GM19324 (cell line): Measurements from ENCODE around the gene PODXL.

Experiments
- ATAC-seq: cut with Tn5 transposase; IDR thresholded peaks from one replicate; pipeline ENCODE4 v1.9.1; 2021; ENCODE audit warnings: mild to moderate bottlenecking, moderate library complexity; ENCODE audit not compliant: unreplicated experiment, low FRiP score

Gene PODXL

DNA sequence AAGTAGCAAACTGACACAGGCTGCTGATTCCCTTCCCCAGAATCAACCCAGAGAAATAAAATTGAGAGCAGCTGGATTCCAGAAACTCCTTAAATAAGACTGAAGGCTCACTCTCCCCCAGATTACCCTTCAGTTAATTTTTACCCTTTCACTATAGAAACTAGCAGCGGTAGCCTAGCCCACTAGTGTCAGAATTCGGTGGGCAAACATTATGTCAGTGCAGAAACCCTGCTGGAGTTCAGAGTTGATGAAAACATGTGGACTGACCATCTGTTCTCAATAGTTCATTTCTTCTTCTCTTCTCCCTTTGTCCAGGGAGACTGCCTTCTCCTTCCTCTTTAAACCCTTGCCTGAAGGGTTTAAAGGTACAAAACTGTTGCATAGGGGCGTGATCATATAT is 100.1 kb downstream of the PODXL start:
- no peak for ATAC-seq

DNA sequence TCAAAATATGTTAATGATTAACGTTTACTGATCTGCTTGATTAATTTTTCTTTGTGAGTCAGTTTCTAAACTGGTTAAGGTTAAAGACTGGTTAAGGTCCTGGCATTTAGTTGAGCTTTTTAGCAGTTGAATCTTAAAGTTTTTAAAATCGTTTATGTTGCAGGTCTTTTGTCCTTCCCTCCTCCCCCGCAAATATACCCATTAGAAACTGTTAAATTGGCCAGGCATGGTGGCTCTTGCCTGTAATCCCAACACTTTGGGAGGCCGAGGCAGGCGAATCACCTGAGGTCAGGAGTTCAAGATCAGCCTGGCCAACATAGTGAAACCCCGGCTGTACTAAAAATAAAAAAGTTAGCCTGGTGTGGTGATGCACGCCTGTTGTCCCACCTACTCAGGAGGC is 100.9 kb downstream of the PODXL start:
- no peak for ATAC-seq

DNA sequence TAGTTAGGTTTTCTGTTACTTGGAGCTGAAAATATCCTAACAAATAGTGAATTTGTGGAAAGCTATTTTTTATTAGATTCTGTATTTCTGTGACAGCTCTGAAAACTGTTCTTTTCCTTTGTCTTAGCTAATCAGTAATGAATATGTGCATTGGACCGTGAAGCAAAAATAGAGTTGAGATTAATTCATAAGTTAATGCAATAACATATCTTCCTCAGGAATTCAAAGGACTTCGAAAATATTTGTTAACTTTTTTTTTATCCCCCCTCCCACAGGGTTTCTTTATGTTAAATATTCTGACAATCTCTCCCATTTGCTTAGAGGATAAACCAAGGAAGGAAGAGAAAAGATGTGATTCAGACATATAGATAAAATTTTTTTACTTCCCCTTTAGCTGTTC is 101.4 kb downstream of the PODXL start:
- no peak for ATAC-seq

DNA sequence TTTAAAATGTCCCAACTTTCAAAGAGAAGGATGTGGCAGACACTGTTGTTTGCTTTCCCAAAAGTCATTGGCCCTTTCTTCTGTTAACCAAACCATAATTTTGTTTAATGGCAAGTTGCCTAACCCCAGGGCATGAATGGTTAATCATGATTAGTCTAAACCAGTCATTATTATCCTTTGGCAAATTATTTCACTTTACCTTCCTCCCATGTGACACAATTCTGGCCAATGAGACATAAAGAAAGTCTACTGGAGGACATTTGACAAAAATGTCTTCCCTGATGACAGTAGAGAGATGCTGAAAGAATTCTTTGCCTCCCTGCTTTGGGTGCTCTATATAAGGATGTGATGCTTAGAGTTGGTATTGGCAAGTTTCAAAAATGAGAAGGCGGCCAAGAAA is 101.9 kb downstream of the PODXL start:
- ATAC-seq = no peak
